Measurements from ENCODE around the gene GALNT17. TPM values are rescaled to one million over a fixed set of nuclear protein-coding genes. Genes with fewer than 3 reads are reported as not detected.

The GALNT17 gene
- polyA plus RNA-seq, 1 donor from 2014 or later, result 15.7 TPM

DNA sequence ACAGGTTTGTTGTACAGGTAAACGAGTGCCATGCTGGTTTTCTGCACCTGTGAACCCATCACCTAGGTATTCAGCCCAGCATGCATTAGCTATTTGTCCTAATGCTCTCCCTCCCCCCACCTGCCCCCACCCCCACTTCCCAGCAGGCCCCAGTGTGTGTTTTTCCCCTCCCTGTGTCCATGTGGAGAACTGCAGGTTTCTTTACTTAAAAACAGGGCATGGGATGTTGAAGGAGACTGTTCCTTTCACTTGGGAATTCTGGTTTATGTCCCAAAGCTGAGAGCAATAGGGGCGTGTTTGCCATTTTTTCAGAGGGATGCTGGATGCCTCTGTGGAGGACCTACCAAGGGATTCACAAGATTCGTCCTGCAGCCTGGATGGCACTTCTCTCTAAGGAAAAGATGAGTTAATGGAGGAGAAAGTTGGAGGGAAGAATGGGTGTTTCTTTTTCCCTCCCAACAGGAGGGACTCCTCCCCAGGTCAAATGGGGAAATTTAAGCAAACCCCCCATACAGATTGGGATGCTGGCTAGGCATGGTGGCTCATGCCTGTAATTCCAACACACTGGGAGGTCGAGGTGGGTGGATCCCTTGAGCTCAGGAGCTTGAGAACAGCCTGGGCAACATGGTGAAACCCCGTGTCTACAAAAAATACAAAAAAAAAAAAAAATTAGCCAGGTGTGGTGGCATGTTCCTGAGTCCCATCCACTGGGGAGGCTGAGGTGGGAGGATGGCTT is 136.0 kb downstream of the GALNT17 start:
- no peak overlapping the region for H3K4me3 ChIP-seq (ENCODE audit: low read length)
- H3K4me2 ChIP-seq (ENCODE audit: low read length), result no peak overlapping the region
- H3K79me2 ChIP-seq (replicated peaks; ENCODE audit: insufficient read depth, low read length), result no peaks in the 10 kb centered on the region
- no peak overlapping the region for H2AFZ ChIP-seq (ENCODE audit: low read depth, low read length)
- no peaks in the 10 kb centered on the region for H4K20me1 ChIP-seq (ENCODE audit: insufficient read depth)
- no peaks in the 10 kb centered on the region for H3K27me3 ChIP-seq (ENCODE audit: insufficient read depth, low read depth, low read length)
- H3K9me2 ChIP-seq (ENCODE audit: insufficient read depth, low read length), result no peaks in the 10 kb centered on the region
- TF ChIP-seq, protein P1, sequence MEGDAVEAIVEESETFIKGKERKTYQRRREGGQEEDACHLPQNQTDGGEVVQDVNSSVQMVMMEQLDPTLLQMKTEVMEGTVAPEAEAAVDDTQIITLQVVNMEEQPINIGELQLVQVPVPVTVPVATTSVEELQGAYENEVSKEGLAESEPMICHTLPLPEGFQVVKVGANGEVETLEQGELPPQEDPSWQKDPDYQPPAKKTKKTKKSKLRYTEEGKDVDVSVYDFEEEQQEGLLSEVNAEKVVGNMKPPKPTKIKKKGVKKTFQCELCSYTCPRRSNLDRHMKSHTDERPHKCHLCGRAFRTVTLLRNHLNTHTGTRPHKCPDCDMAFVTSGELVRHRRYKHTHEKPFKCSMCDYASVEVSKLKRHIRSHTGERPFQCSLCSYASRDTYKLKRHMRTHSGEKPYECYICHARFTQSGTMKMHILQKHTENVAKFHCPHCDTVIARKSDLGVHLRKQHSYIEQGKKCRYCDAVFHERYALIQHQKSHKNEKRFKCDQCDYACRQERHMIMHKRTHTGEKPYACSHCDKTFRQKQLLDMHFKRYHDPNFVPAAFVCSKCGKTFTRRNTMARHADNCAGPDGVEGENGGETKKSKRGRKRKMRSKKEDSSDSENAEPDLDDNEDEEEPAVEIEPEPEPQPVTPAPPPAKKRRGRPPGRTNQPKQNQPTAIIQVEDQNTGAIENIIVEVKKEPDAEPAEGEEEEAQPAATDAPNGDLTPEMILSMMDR (IDR thresholded peaks at IDR 0.05; ENCODE audit: poor library complexity, severe bottlenecking), result no peak
- TF ChIP-seq SMC3 (conservative IDR thresholded peaks at IDR 0.05; ENCODE audit: poor library complexity) (no peak), POLR2AphosphoS5 (IDR thresholded peaks at IDR 0.05) (no peak), EZH2 (IDR thresholded peaks at IDR 0.05; ENCODE audit: borderline replicate concordance, insufficient read depth, low read length, poor library complexity, severe bottlenecking) (no peak), TAF1 (IDR thresholded peaks at IDR 0.05; ENCODE audit: low read depth) (no peak), MXI1 (conservative IDR thresholded peaks at IDR 0.05; ENCODE audit: poor library complexity, severe bottlenecking) (no peak), EP300 (conservative IDR thresholded peaks at IDR 0.05; ENCODE audit: poor library complexity, severe bottlenecking) (no peak), RAD21 (conservative IDR thresholded peaks at IDR 0.05) (no peak)
- TF ChIP-seq, protein P2, sequence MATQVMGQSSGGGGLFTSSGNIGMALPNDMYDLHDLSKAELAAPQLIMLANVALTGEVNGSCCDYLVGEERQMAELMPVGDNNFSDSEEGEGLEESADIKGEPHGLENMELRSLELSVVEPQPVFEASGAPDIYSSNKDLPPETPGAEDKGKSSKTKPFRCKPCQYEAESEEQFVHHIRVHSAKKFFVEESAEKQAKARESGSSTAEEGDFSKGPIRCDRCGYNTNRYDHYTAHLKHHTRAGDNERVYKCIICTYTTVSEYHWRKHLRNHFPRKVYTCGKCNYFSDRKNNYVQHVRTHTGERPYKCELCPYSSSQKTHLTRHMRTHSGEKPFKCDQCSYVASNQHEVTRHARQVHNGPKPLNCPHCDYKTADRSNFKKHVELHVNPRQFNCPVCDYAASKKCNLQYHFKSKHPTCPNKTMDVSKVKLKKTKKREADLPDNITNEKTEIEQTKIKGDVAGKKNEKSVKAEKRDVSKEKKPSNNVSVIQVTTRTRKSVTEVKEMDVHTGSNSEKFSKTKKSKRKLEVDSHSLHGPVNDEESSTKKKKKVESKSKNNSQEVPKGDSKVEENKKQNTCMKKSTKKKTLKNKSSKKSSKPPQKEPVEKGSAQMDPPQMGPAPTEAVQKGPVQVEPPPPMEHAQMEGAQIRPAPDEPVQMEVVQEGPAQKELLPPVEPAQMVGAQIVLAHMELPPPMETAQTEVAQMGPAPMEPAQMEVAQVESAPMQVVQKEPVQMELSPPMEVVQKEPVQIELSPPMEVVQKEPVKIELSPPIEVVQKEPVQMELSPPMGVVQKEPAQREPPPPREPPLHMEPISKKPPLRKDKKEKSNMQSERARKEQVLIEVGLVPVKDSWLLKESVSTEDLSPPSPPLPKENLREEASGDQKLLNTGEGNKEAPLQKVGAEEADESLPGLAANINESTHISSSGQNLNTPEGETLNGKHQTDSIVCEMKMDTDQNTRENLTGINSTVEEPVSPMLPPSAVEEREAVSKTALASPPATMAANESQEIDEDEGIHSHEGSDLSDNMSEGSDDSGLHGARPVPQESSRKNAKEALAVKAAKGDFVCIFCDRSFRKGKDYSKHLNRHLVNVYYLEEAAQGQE (IDR thresholded peaks at IDR 0.05; ENCODE audit: borderline replicate concordance), result no peak
- no peak overlapping the region for H3K9ac ChIP-seq (ENCODE audit: low read length)
- H3K36me3 ChIP-seq (ENCODE audit: insufficient read depth, low read length), result no peaks in the 10 kb centered on the region
- H3K9me3 ChIP-seq (ENCODE audit: low read length), result no peaks in the 10 kb centered on the region
- H3K27ac ChIP-seq (ENCODE audit: low read length), result no peak overlapping the region
- no peaks in the 10 kb centered on the region for H3F3A ChIP-seq (ENCODE audit: insufficient read depth, low read length, poor library complexity, severe bottlenecking)

DNA sequence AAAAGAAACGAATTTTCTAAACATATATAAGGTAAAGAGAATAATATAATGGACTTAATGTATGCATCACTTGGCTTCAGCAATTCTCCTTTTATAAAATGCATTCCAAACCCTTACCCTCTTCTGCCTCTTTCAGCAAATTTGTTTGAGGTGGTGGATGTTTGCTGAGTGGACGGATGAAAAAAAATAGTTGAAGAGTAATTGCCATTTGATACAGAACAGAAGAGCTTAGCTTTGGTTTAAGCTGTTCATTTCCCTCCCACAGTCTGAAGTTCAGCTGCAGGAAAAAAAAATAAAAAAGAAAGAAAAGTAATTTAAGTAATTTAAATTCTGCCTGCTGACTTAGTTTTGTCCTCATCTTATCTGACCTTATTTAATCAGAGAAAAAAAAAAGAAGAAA is 138.6 kb downstream of the GALNT17 start:
- no peak overlapping the region for H3K9ac ChIP-seq (ENCODE audit: low read length)
- H3K36me3 ChIP-seq (ENCODE audit: insufficient read depth, low read length), result no peaks in the 10 kb centered on the region
- no peak overlapping the region for H2AFZ ChIP-seq (ENCODE audit: low read depth, low read length)
- no peaks in the 10 kb centered on the region for H3K9me3 ChIP-seq (ENCODE audit: low read length)
- H3F3A ChIP-seq (ENCODE audit: insufficient read depth, low read length, poor library complexity, severe bottlenecking), result no peaks in the 10 kb centered on the region
- H3K4me2 ChIP-seq (ENCODE audit: low read length), result no peak overlapping the region
- TF ChIP-seq, protein P1 (IDR thresholded peaks at IDR 0.05; ENCODE audit: poor library complexity, severe bottlenecking), result no peak
- no peak for TF ChIP-seq POLR2AphosphoS5 (IDR thresholded peaks at IDR 0.05)
- TF ChIP-seq SMC3 (conservative IDR thresholded peaks at IDR 0.05; ENCODE audit: poor library complexity), result no peak
- TF ChIP-seq RAD21 (conservative IDR thresholded peaks at IDR 0.05), result no peak
- no peak for TF ChIP-seq MXI1 (conservative IDR thresholded peaks at IDR 0.05; ENCODE audit: poor library complexity, severe bottlenecking)
- no peak for TF ChIP-seq EZH2 (IDR thresholded peaks at IDR 0.05; ENCODE audit: borderline replicate concordance, insufficient read depth, low read length, poor library complexity, severe bottlenecking)
- no peak for TF ChIP-seq TAF1 (IDR thresholded peaks at IDR 0.05; ENCODE audit: low read depth)
- TF ChIP-seq, protein P2 (IDR thresholded peaks at IDR 0.05; ENCODE audit: borderline replicate concordance), result no peak
- no peak for TF ChIP-seq EP300 (conservative IDR thresholded peaks at IDR 0.05; ENCODE audit: poor library complexity, severe bottlenecking)
- H3K4me3 ChIP-seq (ENCODE audit: low read length), result no peak overlapping the region
- no peaks in the 10 kb centered on the region for H3K27me3 ChIP-seq (ENCODE audit: insufficient read depth, low read depth, low read length)
- H4K20me1 ChIP-seq (ENCODE audit: insufficient read depth), result no peaks in the 10 kb centered on the region
- H3K9me2 ChIP-seq (ENCODE audit: insufficient read depth, low read length), result no peaks in the 10 kb centered on the region
- H3K27ac ChIP-seq (ENCODE audit: low read length), result no peak overlapping the region
- H3K79me2 ChIP-seq (replicated peaks; ENCODE audit: insufficient read depth, low read length), result no peaks in the 10 kb centered on the region

Data from neural cell (in vitro differentiated cells).